ENCODE data around the gene CAPN14.

- TF ChIP-seq, protein P1, sequence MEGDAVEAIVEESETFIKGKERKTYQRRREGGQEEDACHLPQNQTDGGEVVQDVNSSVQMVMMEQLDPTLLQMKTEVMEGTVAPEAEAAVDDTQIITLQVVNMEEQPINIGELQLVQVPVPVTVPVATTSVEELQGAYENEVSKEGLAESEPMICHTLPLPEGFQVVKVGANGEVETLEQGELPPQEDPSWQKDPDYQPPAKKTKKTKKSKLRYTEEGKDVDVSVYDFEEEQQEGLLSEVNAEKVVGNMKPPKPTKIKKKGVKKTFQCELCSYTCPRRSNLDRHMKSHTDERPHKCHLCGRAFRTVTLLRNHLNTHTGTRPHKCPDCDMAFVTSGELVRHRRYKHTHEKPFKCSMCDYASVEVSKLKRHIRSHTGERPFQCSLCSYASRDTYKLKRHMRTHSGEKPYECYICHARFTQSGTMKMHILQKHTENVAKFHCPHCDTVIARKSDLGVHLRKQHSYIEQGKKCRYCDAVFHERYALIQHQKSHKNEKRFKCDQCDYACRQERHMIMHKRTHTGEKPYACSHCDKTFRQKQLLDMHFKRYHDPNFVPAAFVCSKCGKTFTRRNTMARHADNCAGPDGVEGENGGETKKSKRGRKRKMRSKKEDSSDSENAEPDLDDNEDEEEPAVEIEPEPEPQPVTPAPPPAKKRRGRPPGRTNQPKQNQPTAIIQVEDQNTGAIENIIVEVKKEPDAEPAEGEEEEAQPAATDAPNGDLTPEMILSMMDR (IDR thresholded peaks at IDR 0.05; ENCODE audit: low read length) = no peak
- no peak for TF ChIP-seq EZH2 (optimal IDR thresholded peaks at IDR 0.05; ENCODE audit: low read depth, low read length)
Observed at GRCh38 chr2:31199206-31199605, 18.1 kb downstream of the CAPN14 start.

Data from MM.1S (cell line).